Tongue (tissue), 2 donors: Measurements from ENCODE around the gene MGMT. TPM values are rescaled to one million over a fixed set of nuclear protein-coding genes. Genes with fewer than 3 reads are reported as not detected.

ENCODE experiments used
- DNase-seq: peaks from one replicate; pipeline ENCODE4 v3.0.0-alpha.2; 2015
- total RNA-seq: library from RNA; depleted of rRNA; stranded (reverse); fragments of >200 nt; gene quantifications from one replicate; pipeline ENCODE4 v1.2.3, GENCODE V29; 2014

The MGMT gene
- total RNA-seq, 1 donor from 2014 or later, result 37.8 TPM

GRCh38 chr10:129764011-129764900, 297.2 kb downstream of the MGMT start:
- no peak for DNase-seq

GRCh38 chr10:129764901-129765663, 298.0 kb downstream of the MGMT start:
- no peak for DNase-seq

GRCh38 chr10:129765664-129766550, 298.9 kb downstream of the MGMT start:
- no peak for DNase-seq

- no peak for DNase-seq
These were observed 299.8 kb downstream of the MGMT start for GRCh38 chr10:129766611-129767550.

GRCh38 chr10:129767751-129768150, 300.7 kb downstream of the MGMT start:
- no peak for DNase-seq

- DNase-seq, result no peak
These were observed 301.7 kb downstream of the MGMT start for GRCh38 chr10:129768437-129769355.

- no peak for DNase-seq
These were observed 302.5 kb downstream of the MGMT start for GRCh38 chr10:129769381-129770116.

GRCh38 chr10:129770286-129770685, 303.2 kb downstream of the MGMT start:
- no peak for DNase-seq

GRCh38 chr10:129771024-129771423, 304.0 kb downstream of the MGMT start:
- no peak for DNase-seq

- DNase-seq, result no peak
These were observed 304.5 kb downstream of the MGMT start for GRCh38 chr10:129771576-129771975.

- no peak for DNase-seq
These were observed 305.0 kb downstream of the MGMT start for GRCh38 chr10:129771991-129772431.

GRCh38 chr10:129772468-129773358, 305.7 kb downstream of the MGMT start:
- no peak for DNase-seq

- DNase-seq, result no peak
These were observed 306.4 kb downstream of the MGMT start for GRCh38 chr10:129773359-129773990.

GRCh38 chr10:129774082-129774735, 307.2 kb downstream of the MGMT start:
- no peak for DNase-seq

- no peak for DNase-seq
These were observed 307.8 kb downstream of the MGMT start for GRCh38 chr10:129774736-129775401.

- no peak for DNase-seq
These were observed 308.6 kb downstream of the MGMT start for GRCh38 chr10:129775681-129776080.
